GM04503 (cell line): ENCODE data around the gene CTDSP1.

Experiments
- DNase-seq: peaks from one replicate; pipeline ENCODE4 v3.0.0-alpha.2; 2012; ENCODE audit warnings: low read depth

The CTDSP1 gene

DNA sequence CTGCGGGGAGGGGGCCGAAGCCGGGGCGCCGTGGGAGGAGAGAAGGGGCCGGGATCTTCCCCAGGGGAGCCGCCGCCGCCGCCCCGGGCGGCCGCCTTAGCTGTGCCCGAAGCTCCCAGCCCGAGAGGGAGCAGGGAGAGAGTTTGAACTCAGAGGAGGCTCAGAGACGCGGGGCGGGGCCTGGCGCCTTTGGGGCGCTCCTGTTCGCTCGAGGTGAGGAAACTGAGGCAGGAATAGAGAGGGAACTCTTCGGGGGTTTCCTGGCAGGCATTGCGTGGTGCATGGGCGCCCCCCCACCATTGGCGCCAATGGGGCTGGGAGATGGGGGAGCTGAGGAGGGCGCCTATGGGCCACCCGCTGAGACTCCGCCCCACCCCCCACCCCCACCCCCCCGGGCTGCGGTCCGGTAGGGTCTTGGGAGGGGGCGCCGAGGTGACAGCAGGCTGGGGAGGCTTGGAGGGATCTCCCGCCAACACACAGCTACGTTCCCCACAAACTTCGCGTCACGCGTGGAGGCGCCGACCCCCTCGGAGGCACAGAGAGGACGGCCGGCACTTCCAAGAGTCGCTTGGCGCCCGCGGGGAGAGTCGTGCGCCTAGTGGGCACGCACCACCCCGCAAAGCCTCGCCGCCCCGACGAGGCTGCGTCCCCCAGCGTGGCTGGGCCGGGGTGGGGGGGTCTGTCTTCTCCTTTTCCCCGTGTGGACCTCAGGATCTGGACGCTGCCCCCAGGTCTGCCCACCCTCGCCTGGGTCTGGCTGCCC lies 680 bp downstream of the CTDSP1 start:
- DNase-seq = no peak

DNA sequence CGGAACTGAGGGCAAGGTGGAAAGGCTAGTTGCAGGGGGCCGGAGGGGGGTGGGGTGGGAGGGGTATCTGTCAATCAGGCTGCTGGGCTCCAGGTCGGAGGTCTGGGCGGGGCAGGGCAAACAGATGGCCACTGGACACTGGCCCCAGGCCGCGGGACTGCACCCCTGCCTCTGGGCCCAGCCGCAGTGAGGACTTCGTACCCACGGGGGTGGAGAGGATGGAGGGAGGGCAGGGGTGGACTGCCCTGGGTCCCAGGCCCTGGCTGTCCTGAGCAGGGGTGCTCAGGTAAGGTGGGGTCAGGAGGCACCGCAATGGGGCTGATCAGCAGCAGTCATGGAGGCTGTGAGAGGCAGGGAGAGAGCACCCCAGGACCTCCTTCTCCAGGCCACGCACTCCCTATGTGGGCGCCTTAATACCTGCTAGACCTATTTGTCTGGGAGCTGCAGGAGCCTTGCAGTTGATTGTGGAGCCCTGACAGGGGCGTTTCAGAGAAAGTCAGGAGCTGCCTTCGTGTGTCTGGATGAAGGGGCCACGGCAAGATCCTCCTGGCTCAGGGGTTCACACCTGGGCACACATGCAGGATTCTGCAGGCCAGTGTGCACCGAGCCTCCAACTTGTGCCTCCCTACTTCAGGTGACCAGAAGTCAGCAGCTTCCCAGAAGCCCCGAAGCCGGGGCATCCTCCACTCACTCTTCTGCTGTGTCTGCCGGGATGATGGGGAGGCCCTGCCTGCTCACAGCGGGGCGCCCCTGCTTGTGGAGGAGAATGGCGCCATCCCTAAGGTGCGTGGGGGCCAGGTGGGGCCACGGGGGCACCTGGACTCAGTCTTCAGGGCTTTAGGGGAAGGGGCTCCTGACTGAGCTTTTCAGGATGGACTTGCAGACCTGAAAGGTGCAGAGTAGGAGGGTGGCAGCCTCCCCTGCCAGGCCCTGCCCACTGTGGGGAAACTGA lies 1.5 kb downstream of the CTDSP1 start:
- no peak for DNase-seq

- no peak for DNase-seq
Observed at GRCh38 chr2:218401890-218402289, 2.2 kb downstream of the CTDSP1 start.

- DNase-seq = no peak
Observed at GRCh38 chr2:218402491-218402901, 2.8 kb downstream of the CTDSP1 start.

DNA sequence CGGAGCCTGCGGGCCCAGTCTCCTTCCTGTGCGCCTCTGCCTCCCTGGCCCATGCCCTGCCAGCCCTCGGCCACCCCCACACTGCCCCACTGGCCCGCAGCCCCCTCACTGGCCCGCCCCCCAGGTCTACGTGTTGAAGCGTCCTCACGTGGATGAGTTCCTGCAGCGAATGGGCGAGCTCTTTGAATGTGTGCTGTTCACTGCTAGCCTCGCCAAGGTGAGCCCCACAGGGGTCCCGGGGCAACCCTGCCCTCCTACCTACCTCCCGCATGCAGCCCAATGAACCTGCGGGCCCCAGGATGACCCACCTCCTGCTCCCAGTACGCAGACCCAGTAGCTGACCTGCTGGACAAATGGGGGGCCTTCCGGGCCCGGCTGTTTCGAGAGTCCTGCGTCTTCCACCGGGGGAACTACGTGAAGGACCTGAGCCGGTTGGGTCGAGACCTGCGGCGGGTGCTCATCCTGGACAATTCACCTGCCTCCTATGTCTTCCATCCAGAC lies 3.3 kb downstream of the CTDSP1 start:
- no peak for DNase-seq

GRCh38 chr2:218403810-218404209 lies 4.1 kb downstream of the CTDSP1 start:
- DNase-seq = no peak

DNA sequence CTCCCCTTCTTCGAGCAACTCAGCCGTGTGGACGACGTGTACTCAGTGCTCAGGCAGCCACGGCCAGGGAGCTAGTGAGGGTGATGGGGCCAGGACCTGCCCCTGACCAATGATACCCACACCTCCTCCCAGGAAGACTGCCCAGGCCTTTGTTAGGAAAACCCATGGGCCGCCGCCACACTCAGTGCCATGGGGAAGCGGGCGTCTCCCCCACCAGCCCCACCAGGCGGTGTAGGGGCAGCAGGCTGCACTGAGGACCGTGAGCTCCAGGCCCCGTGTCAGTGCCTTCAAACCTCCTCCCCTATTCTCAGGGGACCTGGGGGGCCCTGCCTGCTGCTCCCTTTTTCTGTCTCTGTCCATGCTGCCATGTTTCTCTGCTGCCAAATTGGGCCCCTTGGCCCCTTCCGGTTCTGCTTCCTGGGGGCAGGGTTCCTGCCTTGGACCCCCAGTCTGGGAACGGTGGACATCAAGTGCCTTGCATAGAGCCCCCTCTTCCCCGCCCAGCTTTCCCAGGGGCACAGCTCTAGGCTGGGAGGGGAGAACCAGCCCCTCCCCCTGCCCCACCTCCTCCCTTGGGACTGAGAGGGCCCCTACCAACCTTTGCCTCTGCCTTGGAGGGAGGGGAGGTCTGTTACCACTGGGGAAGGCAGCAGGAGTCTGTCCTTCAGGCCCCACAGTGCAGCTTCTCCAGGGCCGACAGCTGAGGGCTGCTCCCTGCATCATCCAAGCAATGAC lies 4.8 kb downstream of the CTDSP1 start:
- DNase-seq = no peak

GRCh38 chr2:218405086-218405745 lies 5.5 kb downstream of the CTDSP1 start:
- no peak for DNase-seq

- no peak for DNase-seq
Observed at GRCh38 chr2:218405746-218406208, 6.1 kb downstream of the CTDSP1 start.

DNA sequence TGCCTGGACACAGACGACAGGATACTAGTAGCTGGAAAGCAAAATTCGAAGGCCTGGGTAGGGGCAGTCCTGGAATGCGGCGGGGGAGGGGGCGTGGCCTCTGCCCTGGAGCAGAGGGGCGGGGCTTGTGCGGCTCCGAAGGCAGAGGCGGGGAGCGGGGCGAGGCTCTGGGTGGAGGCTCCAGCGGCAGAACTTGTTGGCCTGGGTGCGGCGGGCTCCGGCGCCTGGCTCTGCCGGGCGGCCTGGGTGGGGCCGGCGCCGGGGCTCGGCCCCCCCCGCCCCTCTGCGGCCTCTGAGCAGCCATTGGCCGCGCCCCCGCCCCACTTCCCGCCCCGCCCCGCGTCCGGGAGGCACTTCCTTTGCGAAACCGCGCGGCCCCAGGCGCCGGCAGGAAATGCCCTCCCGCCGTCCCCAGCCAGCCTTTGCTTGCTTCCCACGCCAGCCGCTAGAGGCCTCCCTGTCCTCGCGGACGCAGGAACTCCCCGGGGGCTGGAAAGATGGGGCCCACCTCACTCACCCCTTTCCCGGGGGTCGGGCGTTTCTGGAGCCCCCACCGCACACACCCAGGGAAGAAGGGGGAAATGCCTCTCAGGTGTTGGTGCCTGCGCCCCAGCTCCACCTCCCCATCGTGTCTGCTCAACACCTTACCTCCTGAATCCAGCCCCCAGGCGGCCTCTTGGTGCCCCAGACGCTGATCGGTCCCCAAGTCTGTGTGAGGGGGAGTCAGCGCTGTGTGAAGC lies 6.7 kb downstream of the CTDSP1 start:
- peak; percentile 52 for DNase-seq

GRCh38 chr2:218406949-218407618 lies 7.4 kb downstream of the CTDSP1 start:
- DNase-seq = peak; percentile 21

GRCh38 chr2:218407717-218408116 lies 8.0 kb downstream of the CTDSP1 start:
- DNase-seq = no peak

- DNase-seq = no peak
Observed at GRCh38 chr2:218418321-218418716, 18.7 kb downstream of the CTDSP1 start.

GRCh38 chr2:218418717-218419458 lies 19.2 kb downstream of the CTDSP1 start, which contains the start of gene VIL1:
TSS of gene VIL1 (plus strand) at chr2:218419123. CDS start at chr2:218423779, 4,656 bp downstream.
- no peak for DNase-seq

DNA sequence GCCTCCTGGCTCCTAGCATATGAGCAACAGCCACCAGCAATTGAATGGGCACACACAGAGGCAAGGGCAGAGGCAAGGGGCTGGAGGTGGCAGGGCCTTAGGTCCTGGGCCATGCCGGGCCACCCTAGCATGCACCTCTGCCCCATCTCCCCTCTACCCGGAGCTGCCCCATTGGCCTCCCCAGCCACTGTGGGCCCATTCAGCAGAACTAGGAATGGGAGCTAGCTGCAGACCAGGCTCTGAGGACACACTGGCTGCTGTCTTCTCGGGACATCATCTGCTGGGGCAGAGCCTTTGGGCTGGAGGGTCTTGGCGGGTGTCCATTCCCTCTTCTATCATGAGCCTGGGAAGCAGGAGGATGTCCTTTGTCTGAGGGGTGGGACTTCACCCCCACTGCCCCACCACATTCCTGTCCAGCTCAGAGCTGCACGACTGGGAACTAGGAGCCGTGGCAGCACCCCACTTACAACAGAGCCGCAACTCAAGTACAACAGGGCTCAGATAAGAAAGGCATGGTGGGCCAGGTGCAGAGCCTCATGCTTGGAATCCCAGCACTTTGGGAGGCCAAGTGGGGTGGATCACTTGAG lies 20.1 kb downstream of the CTDSP1 start:
- DNase-seq = no peak

GRCh38 chr2:218421027-218421426 lies 21.4 kb downstream of the CTDSP1 start:
- no peak for DNase-seq

GRCh38 chr2:218422403-218423086 lies 22.9 kb downstream of the CTDSP1 start:
- no peak for DNase-seq

GRCh38 chr2:218423584-218423983 lies 23.9 kb downstream of the CTDSP1 start:
- DNase-seq = no peak
